Gastrocnemius medialis (tissue), 4 donors: Measurements from ENCODE around the gene LIMCH1. TPM values are rescaled to one million over a fixed set of nuclear protein-coding genes. Genes with fewer than 3 reads are reported as not detected.
A peak's percentile ranks its signal among the peaks of the same experiment; 100 is the strongest.

ENCODE experiments used
- ATAC-seq, 2 donors: fragments of 150-250 bp; one replicate each; pipeline ENCODE4 v1.9.1; 2016
- DNase-seq, 2 donors: peaks; one replicate each; pipeline ENCODE4 v3.0.0-alpha.2; 2019
- H3K27ac ChIP-seq, 4 donors: fragments of 200-600 bp; sonication (generic); 1 replicate in 1 of 4; 2 replicates in 3 of 4; pipeline ENCODE4 v1.5.1; 2016 to 2018; ENCODE audit warnings: mild to moderate bottlenecking in 2 of 4, moderate library complexity in 1 of 4
- H3K27me3 ChIP-seq, 3 donors: fragments of 200-600 bp; sonication (generic) in 2 of 3; 1 replicate in 1 of 3; 2 replicates in 2 of 3; pipeline versions ENCODE4 v1.5.1 to v1.6.0; 2016 to 2019; ENCODE audit warnings: mild to moderate bottlenecking in 1 of 3, moderate library complexity in 1 of 3
- H3K36me3 ChIP-seq, 2 donors: fragments of 200-600 bp; sonication (generic) in 1 of 2; one replicate each; pipeline ENCODE4 v1.5.1; 2017 to 2018
- H3K4me1 ChIP-seq, 2 donors: fragments of 200-600 bp; sonication (generic) in 1 of 2; one replicate each; pipeline ENCODE4 v1.5.1; 2016 to 2017; ENCODE audit warnings: mild to moderate bottlenecking in 2 of 2
- H3K4me3 ChIP-seq, 4 donors: fragments of 200-600 bp; sonication (generic) in 3 of 4; 1 replicate in 1 of 4; 2 replicates in 3 of 4; pipeline ENCODE4 v1.5.1; 2016 to 2019; ENCODE audit warnings: mild to moderate bottlenecking in 2 of 4
- H3K9me3 ChIP-seq, 3 donors: fragments of 200-600 bp; sonication (generic) in 2 of 3; 1 replicate in 1 of 3; 2 replicates in 2 of 3; pipeline ENCODE4 v1.5.1; 2016 to 2019
- POLR2A ChIP-seq, 2 donors: fragments of 450-650 bp; IDR thresholded peaks; one replicate each; pipeline ENCODE4 v1.6.1; 2017; ENCODE audit warnings: antibody characterized with exemption in 2 of 2, mild to moderate bottlenecking in 2 of 2, moderate library complexity in 2 of 2
- in situ Hi-C, 4 donors: fragments of 200-750 bp; cut with MboI; loops; one replicate each; pipeline versions ENCODE4 v1.15.0 to v1.8.0; 2017; ENCODE audit warnings: low sequenced_read_pairs in 4 of 4
- intact Hi-C: fragments of 100-400 bp; cut with DNase I; formaldehyde crosslinking; loops from one replicate; pipeline ENCODE4 v1.15.1; 2023; ENCODE audit warnings: low total_unique reads
- total RNA-seq, 4 donors: library from RNA; depleted of rRNA; stranded (reverse); fragments of >200 nt; gene quantifications; one replicate each; pipeline versions ENCODE4 v1.1.0 to v1.2.3, GENCODE V29; 2016
- TF ChIP-seq, protein P1 (sequence below), 5 experiments: fragments of 450-650 bp in 3 of 5; fragments of 200-600 bp in 2 of 5; sonication (generic) in 2 of 5; IDR thresholded peaks in 4 of 5; conservative IDR thresholded peaks in 1 of 5; 1 replicate in 4 of 5; 2 replicates in 1 of 5; pipeline ENCODE4 v1.5.1; 2016 to 2019; ENCODE audit warnings: antibody characterized with exemption in 5 of 5, mild to moderate bottlenecking in 3 of 5, moderate library complexity in 3 of 5

The LIMCH1 gene
- total RNA-seq, 4 donors from 2014 or later, result 36.2 to 71.4 (median 52.1) TPM

DNA sequence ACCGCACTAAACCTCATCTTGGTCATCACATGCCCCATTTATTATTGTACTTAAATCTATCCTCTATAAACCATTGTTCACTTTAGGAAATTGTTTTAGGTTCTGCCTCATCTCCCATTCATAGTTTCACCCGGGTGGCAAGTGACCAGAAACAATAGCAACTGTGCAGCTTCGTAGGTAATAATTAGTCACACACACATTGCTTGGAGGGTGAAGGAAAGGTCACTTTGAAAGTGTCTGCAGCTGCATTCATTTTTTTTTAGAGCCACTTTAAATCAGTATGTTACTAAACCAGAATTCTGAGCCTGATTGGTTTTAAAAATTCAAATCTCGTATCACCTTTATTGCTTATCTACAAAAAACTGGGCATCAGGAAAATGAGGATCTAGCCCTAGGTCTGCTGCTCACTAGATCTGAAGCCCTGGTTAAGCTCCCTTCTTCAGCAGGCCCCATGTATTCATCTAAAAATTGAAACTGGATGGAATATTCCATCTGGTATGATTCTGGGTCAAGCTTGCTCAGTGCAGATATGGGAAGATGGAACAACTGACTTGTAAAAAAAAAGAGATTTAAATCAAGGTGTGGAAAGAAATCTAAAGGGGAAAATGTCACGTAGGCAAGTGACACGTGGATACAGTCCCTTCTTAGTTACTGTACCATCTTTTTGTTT, 62.4 kb downstream of the LIMCH1 start:
- intact Hi-C loops, result no loop called here
- in situ Hi-C loops, result no loop called here
- ATAC-seq (no peak), DNase-seq (no peak)
- H3K4me1 ChIP-seq, result peaks cover 31 to 49% of the 10 kb centered on the region in 2 donors
- H3K36me3 ChIP-seq, result no peaks in the 10 kb centered on the region
- H3K27me3 ChIP-seq, result no peaks in the 10 kb centered on the region
- TF ChIP-seq POLR2A (IDR thresholded peaks at IDR 0.05), result no peak
- TF ChIP-seq, protein P1, sequence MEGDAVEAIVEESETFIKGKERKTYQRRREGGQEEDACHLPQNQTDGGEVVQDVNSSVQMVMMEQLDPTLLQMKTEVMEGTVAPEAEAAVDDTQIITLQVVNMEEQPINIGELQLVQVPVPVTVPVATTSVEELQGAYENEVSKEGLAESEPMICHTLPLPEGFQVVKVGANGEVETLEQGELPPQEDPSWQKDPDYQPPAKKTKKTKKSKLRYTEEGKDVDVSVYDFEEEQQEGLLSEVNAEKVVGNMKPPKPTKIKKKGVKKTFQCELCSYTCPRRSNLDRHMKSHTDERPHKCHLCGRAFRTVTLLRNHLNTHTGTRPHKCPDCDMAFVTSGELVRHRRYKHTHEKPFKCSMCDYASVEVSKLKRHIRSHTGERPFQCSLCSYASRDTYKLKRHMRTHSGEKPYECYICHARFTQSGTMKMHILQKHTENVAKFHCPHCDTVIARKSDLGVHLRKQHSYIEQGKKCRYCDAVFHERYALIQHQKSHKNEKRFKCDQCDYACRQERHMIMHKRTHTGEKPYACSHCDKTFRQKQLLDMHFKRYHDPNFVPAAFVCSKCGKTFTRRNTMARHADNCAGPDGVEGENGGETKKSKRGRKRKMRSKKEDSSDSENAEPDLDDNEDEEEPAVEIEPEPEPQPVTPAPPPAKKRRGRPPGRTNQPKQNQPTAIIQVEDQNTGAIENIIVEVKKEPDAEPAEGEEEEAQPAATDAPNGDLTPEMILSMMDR (IDR thresholded peaks at IDR 0.05 in 4 of 5, conservative IDR thresholded peaks at IDR 0.05 in 1 of 5), result no peak
- no peaks in the 10 kb centered on the region for H3K9me3 ChIP-seq
- H3K4me3 ChIP-seq, result no peak overlapping the region
- H3K27ac ChIP-seq, result no peak overlapping the region

GRCh38 chr4:41601025-41601424, 63.1 kb downstream of the LIMCH1 start:
- H3K4me1 ChIP-seq, result peaks cover 31 to 45% of the 10 kb centered on the region in 2 donors
- no peaks in the 10 kb centered on the region for H3K36me3 ChIP-seq
- in situ Hi-C loops, result no loop called here
- no peak for TF ChIP-seq POLR2A (IDR thresholded peaks at IDR 0.05)
- TF ChIP-seq, protein P1 (IDR thresholded peaks at IDR 0.05 in 4 of 5, conservative IDR thresholded peaks at IDR 0.05 in 1 of 5), result no peak
- DNase-seq (no peak), ATAC-seq (no peak)
- intact Hi-C loops, result no loop called here
- no peak overlapping the region for H3K4me3 ChIP-seq
- H3K9me3 ChIP-seq, result no peaks in the 10 kb centered on the region
- no peak overlapping the region for H3K27ac ChIP-seq
- no peaks in the 10 kb centered on the region for H3K27me3 ChIP-seq

DNA sequence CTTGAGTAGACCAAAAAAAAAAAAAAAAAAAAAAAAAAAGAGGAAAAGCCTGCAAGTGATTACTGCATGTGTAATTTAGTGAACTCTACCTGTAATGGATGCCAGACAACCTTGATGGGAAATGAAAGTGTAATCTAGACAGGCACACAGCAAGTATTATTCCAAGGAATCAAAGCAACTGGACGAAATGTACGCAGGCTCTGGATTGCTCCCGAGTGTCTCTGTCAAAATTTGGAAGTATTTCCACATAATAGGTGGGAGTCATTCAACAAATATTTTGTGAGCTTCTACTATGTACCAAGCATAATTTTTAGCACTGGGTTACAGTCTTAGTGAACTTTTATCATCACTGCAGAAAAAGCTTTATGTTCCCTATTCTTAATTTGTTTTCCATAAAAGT, 64.2 kb downstream of the LIMCH1 start:
- in situ Hi-C loops, result no loop called here
- no peak for TF ChIP-seq POLR2A (IDR thresholded peaks at IDR 0.05)
- TF ChIP-seq, protein P1 (IDR thresholded peaks at IDR 0.05 in 4 of 5, conservative IDR thresholded peaks at IDR 0.05 in 1 of 5), result no peak
- peak; percentile 54 to 61 for ATAC-seq
- peak overlapping the region in 2 of 4 donors; percentile 2 to 4 for H3K27ac ChIP-seq
- H3K4me1 ChIP-seq, result peaks cover 31 to 45% of the 10 kb centered on the region in 2 donors
- no peaks in the 10 kb centered on the region for H3K27me3 ChIP-seq
- H3K9me3 ChIP-seq, result no peaks in the 10 kb centered on the region
- no peaks in the 10 kb centered on the region for H3K36me3 ChIP-seq
- no peak for DNase-seq
- intact Hi-C loops, result no loop called here
- H3K4me3 ChIP-seq, result no peak overlapping the region

- no peaks in the 10 kb centered on the region for H3K9me3 ChIP-seq
- intact Hi-C loops, result no loop called here
- H3K4me1 ChIP-seq, result peaks cover 31 to 45% of the 10 kb centered on the region in 2 donors
- no peaks in the 10 kb centered on the region for H3K27me3 ChIP-seq
- ATAC-seq (no peak), DNase-seq (no peak)
- in situ Hi-C loops, result no loop called here
- H3K36me3 ChIP-seq, result peaks cover 0 to 8% of the 10 kb centered on the region in 2 donors
- peak overlapping the region in 1 of 4 donors; percentile 32 for H3K27ac ChIP-seq
- no peak overlapping the region for H3K4me3 ChIP-seq
- TF ChIP-seq, protein P1 (IDR thresholded peaks at IDR 0.05 in 4 of 5, conservative IDR thresholded peaks at IDR 0.05 in 1 of 5), result no peak
- no peak for TF ChIP-seq POLR2A (IDR thresholded peaks at IDR 0.05)
Observed at GRCh38 chr4:41602886-41603498, 65.0 kb downstream of the LIMCH1 start.
